GM19372 (cell line): Measurements from ENCODE around the gene PIPOX.

Experiments used
- ATAC-seq: cut with Tn5 transposase; IDR thresholded peaks from one replicate; pipeline ENCODE4 v1.9.1; 2021; ENCODE audit warnings: mild to moderate bottlenecking, low read depth, moderate library complexity; ENCODE audit not compliant: unreplicated experiment

The PIPOX gene, protein sequence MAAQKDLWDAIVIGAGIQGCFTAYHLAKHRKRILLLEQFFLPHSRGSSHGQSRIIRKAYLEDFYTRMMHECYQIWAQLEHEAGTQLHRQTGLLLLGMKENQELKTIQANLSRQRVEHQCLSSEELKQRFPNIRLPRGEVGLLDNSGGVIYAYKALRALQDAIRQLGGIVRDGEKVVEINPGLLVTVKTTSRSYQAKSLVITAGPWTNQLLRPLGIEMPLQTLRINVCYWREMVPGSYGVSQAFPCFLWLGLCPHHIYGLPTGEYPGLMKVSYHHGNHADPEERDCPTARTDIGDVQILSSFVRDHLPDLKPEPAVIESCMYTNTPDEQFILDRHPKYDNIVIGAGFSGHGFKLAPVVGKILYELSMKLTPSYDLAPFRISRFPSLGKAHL

DNA sequence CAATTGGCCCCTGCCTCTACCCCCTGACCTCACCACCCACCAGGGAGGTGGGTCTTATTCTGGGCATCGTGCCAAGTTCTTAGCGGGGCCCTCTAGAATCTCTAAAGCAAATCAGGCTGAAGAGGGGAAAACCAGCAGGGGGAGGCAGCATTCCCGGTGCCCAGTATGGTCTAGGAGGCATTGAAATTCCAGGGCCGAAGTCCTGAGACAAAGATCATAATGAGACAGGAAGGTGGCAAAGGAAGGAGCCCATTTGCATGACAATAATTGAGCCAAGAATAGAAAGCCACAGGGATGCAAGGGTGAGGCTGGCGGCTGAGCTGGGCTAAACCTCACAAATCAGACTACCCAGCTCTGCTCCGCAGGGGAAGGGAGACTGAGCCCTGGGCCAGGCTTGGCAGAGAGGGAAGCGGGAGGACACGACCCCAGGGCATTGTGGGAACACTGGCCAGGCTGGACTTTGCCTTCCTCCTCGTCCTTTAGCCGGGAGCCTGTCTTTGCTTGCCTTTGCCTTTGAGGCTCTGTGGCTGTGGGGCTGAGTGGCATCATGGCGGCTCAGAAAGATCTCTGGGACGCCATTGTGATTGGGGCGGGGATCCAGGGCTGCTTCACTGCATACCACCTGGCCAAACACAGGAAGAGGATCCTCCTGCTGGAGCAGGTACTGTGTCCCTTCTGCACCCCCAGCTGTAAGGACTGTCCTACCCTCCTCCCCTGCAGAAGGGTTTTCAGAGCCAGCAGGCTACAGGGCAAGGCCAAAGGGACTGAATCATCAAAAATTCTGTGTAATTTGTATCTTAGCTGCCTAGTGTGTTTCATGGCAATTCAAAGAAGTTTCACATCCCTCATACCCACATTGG is at the start of gene PIPOX:
Gene PIPOX (plus strand): TSS at position 463 of the 860 bp plus-strand sequence. CDS start 85 bp downstream, at position 548.
- no peak for ATAC-seq

DNA sequence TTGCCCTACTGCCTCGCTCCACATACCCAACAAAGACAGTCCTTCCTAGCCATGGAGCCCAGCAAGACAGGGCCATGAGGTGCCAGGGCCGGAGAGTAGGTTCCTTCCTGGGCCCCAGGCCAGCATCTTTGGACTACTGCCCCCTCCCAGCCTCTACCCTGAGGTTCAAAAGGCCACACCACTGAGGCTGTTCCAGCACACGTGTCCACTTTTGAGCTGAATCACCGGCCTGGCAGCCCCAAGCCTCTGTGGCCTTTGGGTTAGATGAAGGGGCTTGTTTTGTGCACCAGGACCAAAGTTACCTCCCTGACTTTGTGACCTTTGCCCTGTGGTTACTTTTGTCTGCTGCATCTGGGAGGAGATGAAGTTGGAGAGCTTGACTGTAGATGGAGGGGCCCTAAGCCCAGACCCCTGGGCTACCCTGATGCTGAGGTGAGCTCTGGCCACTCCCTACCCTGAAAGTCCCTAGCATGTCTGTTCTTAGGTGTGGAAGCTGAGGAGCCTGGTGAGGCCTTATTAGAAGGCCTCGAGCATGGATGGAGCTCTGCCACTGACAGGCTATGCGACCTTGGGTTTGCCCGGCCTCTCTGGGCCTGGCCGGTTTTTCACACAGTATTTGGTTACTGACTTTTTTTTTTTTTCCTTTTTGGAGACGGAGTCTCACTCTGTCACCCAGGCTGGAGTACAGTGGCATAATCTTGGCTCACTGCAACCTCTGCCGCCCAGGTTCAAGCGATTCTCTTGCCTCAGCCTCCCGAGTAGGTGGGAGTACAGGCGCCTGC is 49.1 kb upstream of the PIPOX start:
- ATAC-seq = no peak

DNA sequence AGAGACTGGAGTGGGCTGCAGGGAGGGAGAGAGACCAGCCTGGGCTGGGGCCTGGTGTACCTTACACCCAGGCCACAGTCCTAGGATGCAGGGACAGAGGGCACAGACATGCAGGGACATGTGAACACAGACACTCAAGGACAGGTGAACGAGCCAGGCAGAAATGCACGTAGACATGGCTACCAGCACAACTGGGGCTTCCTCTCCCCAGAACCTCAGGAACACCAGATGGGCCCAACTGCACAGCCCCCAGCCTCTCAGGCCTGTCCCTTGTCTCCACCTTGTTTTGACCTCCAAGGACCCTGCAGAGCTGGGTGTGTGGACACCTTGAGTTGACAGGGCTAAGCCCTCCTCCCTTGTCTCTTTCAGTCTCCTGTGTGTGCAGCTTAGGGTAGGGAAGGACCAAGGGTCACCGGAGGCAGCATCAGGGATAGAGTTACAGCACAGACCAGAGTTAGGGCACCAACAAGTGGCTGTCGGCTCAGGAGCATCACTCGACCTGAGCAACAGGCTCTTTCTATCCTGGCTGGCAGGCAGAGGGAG is 46.3 kb upstream of the PIPOX start:
- no peak for ATAC-seq

DNA sequence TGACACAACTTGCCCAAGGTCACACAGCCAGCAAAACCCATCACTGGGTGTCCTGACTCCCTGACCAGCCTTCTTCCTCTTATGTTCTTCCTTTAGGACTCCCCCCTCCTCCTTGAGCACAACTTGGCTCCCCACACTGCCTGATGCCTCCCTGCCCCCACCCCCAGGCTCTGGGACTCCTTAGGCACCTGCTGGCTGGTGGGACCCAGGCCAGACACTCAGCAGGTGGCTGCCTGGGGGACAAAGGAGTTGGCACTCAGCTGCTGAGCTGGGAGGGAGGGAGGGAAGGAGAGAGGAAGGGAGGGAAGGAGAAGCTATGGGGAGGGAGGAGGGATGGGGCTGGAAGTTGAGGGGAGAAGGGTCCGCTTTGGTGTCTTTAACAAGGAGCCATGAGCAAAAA is 45.1 kb upstream of the PIPOX start:
- no peak for ATAC-seq

DNA sequence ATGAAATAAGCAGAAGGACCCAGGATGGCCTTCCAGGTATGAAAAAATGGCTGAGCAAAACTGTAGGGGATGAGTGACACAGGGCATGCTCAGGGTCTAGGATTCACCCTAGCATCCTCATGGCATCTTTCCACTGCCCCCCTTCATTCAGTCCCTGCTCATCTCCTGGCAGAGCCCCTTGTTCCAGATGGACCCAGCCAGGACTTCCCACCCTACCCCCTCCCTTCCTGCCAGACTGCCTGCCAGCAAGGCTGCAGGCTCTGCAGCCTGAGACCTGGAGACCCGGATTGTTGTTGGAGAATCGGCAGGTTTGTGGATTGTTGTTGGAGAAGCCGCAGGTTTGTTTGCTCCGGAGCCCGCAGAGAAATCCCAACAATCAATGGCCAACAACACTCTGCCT is 43.7 kb upstream of the PIPOX start:
- ATAC-seq = no peak

DNA sequence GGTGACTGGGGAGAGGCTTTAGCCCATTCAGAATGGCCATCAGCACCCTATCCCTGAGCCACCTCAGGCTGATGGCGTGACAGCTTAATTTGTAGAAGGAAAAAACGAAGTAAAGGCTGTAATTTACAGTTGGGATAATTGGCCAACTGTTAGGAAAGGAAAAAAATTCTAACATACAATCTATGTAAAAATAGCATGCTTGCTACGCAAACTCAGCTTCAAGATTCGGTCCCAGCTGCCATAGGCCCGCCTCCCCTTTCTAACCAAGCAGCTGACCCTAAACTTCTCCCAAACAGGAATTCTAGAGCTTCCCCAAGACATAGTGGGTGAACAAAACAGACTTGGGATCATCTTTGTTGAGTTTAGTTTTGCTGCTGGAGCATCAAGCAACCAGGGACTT is 42.0 kb upstream of the PIPOX start:
- ATAC-seq = no peak

DNA sequence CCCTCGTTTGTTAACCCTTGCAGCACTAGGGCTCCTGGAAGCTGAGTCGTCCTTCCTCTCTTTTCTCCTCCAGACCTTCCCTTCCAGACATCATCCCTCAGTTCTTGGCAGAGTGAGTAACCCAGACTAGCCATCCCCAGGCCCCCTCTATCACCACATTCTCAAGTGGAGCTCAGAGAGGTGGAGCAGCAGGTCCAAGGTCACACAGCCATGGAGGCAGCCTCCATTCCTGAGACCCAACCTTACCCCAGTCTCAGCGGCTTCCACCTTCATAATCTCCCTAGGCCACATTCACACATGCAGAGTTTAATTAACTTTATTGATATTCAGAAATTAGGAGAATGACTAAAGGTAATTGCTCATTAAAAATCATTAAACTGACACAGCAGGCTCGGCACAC is 40.1 kb upstream of the PIPOX start:
- no peak for ATAC-seq

DNA sequence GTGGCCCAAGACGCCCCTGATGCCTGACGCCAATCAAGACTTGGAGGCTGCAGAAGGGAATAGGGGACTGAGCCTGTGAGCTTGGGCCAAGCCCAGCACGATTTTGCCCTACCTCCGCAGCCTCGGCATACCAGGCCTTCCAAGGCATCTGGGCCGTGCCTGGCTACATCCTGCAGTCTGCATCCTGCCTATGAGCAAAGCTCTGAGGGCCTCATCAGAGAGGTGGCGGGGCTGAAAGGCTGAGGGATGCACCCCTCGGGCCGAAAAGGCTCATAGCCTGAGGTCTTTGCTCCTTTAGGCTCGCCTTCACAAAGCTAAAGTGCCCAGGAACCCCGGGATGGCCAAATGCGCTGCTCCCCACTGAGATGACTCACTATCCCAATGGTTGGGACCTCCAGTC is 39.7 kb upstream of the PIPOX start:
- ATAC-seq = no peak

DNA sequence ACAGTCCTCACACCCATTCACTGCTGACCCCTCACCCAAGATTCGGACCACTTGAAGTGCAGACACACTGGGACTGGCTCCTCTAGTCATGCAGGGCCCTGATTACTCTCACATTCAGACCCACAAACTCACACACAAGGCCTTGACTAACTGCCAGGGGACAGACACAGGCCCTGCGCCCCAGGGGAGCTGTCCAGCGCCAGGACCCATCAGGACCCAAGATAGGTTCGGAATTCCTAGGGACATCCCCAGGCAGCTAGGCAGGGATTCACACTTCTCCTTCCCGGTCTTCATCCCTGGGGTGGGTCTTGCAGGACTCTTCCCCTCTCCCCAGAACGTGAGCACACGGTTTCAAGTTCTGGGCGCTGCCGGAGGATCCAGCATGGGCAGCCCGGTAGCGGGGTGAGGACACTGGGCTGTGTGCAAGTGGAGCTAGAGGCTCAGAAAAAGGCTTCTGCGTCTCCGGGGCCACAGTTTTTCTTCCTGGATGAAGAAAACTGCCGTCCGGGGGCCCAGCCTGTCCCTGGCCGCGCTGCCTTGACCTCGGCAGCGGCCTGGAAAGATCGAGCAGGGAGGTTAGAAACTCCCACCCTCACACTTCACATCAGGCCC is 38.8 kb upstream of the PIPOX start:
- no peak for ATAC-seq

DNA sequence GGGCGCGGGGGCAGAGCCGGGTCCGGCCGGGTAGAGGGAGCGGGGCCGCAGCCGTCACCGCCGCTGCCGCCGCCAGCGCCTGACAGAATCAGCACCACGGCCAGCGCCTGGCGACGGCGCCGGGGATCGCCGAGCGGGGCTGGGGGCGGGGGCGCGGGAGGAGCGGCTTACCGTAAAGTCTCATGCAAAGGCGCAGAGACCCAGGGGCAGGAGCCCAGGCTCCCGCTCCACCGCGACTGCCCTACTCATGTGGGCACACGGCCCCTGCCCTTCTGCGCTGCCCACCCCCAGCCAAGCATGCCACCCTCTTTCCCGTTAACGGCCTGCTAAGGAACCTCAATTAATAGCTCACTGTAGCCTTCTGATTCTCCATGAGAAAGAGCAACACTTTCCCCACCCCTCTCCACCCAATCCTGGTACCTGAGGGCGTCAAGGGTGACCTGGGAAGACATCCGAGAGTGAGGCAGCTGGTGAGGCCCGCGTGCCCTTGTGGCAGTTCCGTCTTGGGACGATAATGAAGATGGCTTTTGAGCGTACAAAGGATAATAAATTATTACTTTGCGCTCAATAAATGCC is 36.9 kb upstream of the PIPOX start, which contains the start of gene SEZ6:
Gene SEZ6 (minus strand): TSS at position 98 of the 576 bp plus-strand sequence. CDS start 164 bp downstream, outside the sequence.
- no peak for ATAC-seq

DNA sequence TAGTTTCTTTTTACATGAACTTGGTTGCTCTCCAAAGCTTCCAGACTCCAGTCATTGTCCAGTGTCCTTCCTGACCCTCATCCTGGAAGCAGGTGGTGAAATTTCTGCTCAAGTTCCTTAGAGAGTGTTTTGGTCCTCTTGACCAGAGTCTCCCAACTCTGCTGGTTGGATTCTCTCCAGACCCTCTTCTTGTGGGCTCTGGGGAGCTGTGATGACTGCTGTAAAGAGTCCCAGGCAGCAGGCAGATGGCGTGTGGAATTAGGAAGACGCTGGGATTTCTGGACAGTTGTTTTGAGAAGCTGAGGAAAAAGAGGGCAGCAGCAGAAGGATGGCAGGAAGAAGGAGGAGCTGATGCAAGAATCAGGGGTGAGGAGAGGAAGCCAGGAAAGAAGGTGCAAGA is 35.5 kb upstream of the PIPOX start:
- ATAC-seq = no peak

DNA sequence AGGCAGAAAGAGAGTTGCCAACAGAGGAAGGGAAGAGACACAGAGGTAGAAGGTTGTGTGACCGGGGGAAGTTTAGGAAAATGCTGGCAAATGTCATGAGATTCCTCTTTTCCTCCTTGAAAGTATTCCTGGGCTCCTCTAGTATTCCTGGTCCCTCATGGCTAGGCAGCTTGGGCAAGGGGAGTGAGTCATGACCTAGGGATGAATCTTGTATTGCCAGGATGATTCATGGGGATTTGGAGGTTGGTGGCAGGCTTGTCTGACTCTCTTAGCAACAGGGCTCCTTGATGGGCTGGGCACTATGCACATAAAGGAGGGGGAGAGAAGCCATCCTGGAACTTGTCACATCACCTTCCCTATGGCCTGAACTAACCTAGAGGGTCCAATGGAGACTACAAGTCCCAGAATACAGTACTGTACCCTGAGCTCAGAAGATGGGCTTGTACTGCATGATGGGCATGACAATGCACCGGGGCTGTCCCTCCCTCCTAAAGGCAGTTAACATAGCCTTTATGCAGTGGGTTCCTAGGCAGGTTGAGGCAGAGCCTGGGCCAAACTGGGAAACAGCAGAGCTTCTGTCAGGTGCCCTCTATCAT is 35.0 kb upstream of the PIPOX start:
- no peak for ATAC-seq

DNA sequence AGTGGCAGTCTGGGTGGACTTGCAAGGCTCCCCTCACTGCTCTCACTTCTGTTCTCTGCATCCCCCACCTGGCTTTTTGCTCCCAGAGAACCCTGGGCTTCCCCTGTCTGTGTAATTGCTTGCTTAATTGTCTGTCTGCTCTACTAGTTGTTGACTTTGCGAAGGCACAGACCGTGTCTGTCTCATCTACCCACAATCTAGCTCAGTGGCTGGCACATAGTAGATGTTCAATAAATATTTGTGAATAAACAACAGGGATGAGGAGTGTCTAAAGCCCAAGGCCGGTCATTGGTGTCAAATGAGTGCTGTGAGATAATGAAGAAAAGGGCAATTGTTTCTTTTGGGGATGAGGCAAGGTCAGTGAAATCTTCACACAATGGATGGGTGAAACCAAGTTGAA is 34.4 kb upstream of the PIPOX start:
- no peak for ATAC-seq

DNA sequence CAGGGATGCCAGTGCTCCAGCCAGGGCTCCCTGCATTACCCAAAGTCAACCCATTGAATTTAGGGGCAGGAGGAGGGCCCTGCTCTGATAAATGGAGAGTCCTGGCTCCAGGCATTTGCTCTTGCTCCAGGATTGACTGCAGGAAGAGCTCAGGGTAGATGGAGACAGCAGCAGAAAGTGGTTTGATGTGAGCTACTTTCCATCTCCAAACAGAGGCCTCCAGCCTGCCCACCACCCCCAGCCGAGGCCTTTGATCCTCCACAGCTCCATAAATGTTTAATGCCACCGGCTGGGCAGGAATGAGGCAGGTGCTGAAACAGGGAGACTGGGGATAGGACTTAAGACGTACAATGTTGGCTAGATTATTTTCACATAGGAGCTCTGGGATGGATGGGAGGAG is 32.8 kb upstream of the PIPOX start:
- ATAC-seq = no peak

DNA sequence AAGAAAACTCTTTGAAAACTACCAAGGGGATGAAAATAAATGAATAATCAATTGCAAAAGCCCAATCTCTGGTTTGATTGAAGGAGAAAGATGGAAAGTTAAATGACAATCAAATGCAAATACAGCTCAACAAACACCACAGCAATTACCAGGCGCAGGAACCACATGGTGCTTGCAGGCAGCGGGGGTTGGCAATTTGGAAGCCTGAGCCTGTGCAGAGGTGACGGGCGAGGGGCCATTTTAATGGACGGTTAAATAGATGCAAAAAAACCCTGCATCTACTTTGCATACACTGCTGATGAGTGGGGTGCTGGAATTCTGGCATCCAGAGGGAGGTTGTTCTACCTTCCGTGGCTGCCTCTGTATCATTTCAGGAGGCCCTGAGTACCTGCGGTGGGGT is 32.4 kb upstream of the PIPOX start:
- ATAC-seq = no peak

DNA sequence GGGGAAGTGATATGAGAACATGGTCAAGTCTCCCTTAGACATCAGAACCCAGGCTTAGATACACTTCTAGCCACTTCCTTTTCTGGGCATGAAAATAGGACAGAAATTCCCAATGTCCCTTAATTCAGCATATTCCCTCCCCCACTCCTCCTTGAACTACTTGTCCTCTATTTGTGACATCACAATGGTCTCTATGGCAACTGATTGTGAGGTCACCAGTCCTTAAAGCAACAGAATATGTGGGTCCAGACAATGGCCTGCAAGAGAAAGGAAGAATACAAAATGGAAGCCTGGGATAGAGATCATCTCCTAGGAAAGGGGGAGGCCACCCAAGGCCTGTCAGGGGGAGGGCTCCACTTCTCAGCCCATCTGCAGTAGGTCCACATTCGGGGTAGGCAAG is 30.4 kb upstream of the PIPOX start:
- ATAC-seq = no peak

DNA sequence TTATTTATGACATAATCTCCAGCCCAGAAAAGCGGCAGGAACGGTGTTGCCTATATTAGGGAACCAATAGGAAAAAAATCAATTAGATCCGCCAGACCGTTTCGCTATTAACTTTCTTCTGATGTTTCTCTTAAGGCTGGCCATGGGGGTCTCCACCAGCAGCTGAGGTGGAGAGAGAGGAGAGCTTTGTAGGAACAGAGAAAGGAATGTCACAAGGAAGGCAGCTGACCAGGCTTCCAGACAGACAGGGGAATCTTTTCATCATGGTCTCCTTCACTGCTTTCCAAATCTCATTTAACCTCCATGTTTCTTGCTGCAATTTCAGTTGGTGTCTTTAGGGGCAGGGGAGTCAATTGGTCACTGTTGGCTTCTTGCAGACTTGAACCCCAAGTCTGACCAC is 28.2 kb upstream of the PIPOX start:
- ATAC-seq = no peak

DNA sequence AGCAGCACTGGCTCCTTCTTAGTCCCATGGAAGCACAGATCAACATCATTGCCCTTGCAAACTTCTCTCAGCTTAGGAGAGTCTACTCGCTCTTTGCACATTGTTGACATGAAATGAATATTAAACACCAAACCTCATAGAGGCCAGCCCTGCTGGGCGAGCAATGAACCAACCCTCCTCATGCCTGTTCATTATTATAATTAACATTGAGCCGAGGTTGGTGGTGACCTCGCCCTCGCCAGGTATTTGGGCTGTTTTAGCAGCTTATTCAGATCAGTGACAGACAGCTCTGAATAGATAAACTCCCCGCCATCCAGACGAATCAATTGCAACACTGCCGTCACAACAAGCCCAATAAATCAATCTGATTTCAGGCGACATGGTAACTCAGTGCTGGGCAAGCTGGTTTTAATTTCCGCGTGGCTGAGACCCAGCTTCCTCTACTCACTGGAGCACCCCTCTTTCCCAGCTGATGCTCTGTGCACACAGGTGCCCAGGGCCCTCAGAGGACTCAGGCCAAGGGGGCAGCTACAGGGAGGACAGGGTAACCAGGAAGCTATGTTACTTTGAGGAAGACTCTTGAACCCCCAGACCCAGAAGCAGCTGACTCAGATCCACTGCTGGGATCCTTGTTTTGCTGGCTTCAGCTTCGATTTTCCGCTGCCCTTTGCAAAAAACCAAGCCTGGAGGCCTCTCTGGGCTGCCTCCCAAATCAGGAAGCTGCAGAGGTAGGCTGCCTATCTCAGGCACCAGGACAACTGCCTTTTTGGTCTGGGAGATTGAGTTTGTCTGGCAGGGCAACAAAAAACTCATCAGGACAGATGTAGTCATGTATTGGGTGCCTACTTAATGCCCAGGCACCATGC is 26.4 kb upstream of the PIPOX start:
- no peak for ATAC-seq
